BLaER1 treated with 17β-estradiol and CSF1 and Interleukin-3, amounts not matched to agents 10 nM and 100 nM (cell line): Measurements from ENCODE around the gene PM20D2.

Source experiments
- H3K27ac ChIP-seq, 11 experiments: shearing (Covaris generic); formaldehyde crosslinking; 2 replicates each; pipeline ENCODE4 v1.8.1; 2022
- H3K27me3 ChIP-seq, 11 experiments: shearing (Covaris generic); formaldehyde crosslinking; 2 replicates each; pipeline ENCODE4 v1.8.1; 2022
- H3K36me3 ChIP-seq, 11 experiments: shearing (Covaris generic); formaldehyde crosslinking; 2 replicates each; pipeline ENCODE4 v1.8.1; 2022
- H3K4me1 ChIP-seq, 10 experiments: shearing (Covaris generic); formaldehyde crosslinking; 2 replicates each; pipeline ENCODE4 v1.8.1; 2022
- H3K4me2 ChIP-seq, 11 experiments: shearing (Covaris generic); formaldehyde crosslinking; 2 replicates each; pipeline ENCODE4 v1.8.1; 2022
- H3K4me3 ChIP-seq, 10 experiments: shearing (Covaris generic); formaldehyde crosslinking; 2 replicates each; pipeline ENCODE4 v1.8.1; 2022
- H3K9ac ChIP-seq, 11 experiments: shearing (Covaris generic); formaldehyde crosslinking; 2 replicates each; pipeline ENCODE4 v1.8.1; 2022
- H3K9me3 ChIP-seq, 11 experiments: shearing (Covaris generic); formaldehyde crosslinking; replicated peaks in 1 of 11; 2 replicates each; pipeline ENCODE4 v1.8.1; 2022
- H4K20me1 ChIP-seq, 11 experiments: shearing (Covaris generic); formaldehyde crosslinking; 2 replicates each; pipeline ENCODE4 v1.8.1; 2022
- Cebpa-rat ChIP-seq, 11 experiments: shearing (Covaris generic); IDR thresholded peaks; 2 replicates each; pipeline ENCODE4 v1.8.1; 2022

The PM20D2 gene

DNA sequence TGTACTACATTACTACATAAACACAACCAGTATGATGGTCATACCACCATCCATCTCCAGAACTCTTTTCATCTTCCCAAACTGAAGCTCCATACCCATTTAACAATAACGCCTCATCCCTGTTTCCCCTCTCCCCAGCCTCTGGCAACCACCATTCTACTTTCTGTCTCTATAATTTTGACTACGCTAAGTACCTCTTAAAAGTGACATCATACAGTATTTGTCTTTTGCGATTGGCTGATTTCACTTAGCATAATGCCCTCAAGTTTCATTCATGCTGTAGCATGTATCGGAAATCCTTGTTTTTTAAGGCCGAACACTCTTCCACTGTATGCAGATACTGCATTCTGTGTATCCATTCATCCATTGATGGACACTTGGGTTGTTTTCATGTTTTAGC lies 41.6 kb downstream of the PM20D2 start:
- Histone ChIP-seq H3K27ac (no peak overlapping the region), H3K9ac (no peak overlapping the region), H3K4me3 (no peak overlapping the region), H4K20me1 (no peaks in the 10 kb centered on the region), H3K9me3 (no peaks in the 10 kb centered on the region), H3K4me1 (no peaks in the 10 kb centered on the region), H3K27me3 (no peaks in the 10 kb centered on the region), H3K4me2 (no peak overlapping the region), H3K36me3 (no peaks in the 10 kb centered on the region)
- TF ChIP-seq Cebpa-rat (IDR thresholded peaks at IDR 0.05), result no peak

GRCh38 chr6:89190741-89191140 lies 44.9 kb downstream of the PM20D2 start:
- Histone ChIP-seq H3K4me2 (no peak overlapping the region), H3K27ac (no peak overlapping the region), H3K9ac (no peak overlapping the region), H3K36me3 (no peaks in the 10 kb centered on the region), H3K27me3 (no peaks in the 10 kb centered on the region), H3K9me3 (peaks cover 15 to 24% (median 20%) of the 10 kb centered on the region in 11 experiments; a peak in 21 of 22 replicates), H3K4me1 (no peaks in the 10 kb centered on the region), H4K20me1 (no peaks in the 10 kb centered on the region), H3K4me3 (no peak overlapping the region)
- TF ChIP-seq Cebpa-rat (IDR thresholded peaks at IDR 0.05), result no peak

GRCh38 chr6:89194559-89194958 lies 48.7 kb downstream of the PM20D2 start:
- Histone ChIP-seq H3K36me3 (no peaks in the 10 kb centered on the region), H4K20me1 (no peaks in the 10 kb centered on the region), H3K9me3 (peaks cover 15 to 25% (median 20%) of the 10 kb centered on the region in 11 experiments; a peak in 21 of 22 replicates), H3K4me1 (no peaks in the 10 kb centered on the region), H3K4me3 (no peak overlapping the region), H3K27ac (no peak overlapping the region), H3K4me2 (no peak overlapping the region), H3K9ac (no peak overlapping the region), H3K27me3 (no peaks in the 10 kb centered on the region)
- TF ChIP-seq Cebpa-rat (IDR thresholded peaks at IDR 0.05), result no peak

GRCh38 chr6:89197141-89197540 lies 51.3 kb downstream of the PM20D2 start:
- no peaks in the 10 kb centered on the region for H3K36me3 ChIP-seq
- H3K27ac ChIP-seq, result no peak overlapping the region
- H3K27me3 ChIP-seq, result no peaks in the 10 kb centered on the region
- no peaks in the 10 kb centered on the region for H3K4me1 ChIP-seq
- no peaks in the 10 kb centered on the region for H4K20me1 ChIP-seq
- no peak overlapping the region for H3K9ac ChIP-seq
- no peak for TF ChIP-seq Cebpa-rat (IDR thresholded peaks at IDR 0.05)
- no peak overlapping the region for H3K4me3 ChIP-seq
- H3K9me3 ChIP-seq, result peaks cover 15 to 25% (median 20%) of the 10 kb centered on the region in 11 experiments; a peak in 21 of 22 replicates
- H3K4me2 ChIP-seq, result no peak overlapping the region

GRCh38 chr6:89198235-89198634 lies 52.4 kb downstream of the PM20D2 start:
- Histone ChIP-seq H3K36me3 (no peaks in the 10 kb centered on the region), H3K4me3 (no peak overlapping the region), H3K4me1 (no peaks in the 10 kb centered on the region), H3K4me2 (no peak overlapping the region), H4K20me1 (no peaks in the 10 kb centered on the region), H3K9me3 (peaks cover 15 to 25% (median 20%) of the 10 kb centered on the region in 11 experiments; a peak in 21 of 22 replicates), H3K27me3 (no peaks in the 10 kb centered on the region), H3K27ac (no peak overlapping the region), H3K9ac (no peak overlapping the region)
- no peak for TF ChIP-seq Cebpa-rat (IDR thresholded peaks at IDR 0.05)

DNA sequence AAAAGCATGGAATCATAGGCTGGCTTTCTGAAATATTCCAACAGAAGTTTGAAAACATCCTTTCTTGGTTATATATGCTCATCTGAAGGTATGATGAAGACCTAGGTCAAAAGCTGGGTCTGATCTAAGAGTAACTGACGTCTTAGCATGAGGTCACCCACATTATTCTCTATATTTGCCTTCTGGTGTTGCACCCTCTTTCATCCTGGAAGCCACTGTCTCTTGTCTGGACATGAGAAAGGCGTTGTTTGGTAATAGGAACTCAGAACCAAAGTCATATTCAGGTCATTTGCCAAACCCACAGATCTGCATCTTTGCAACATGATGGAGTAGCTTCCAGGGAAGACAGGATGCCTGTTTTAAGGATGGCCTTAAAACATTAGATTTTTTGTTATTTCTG lies 53.7 kb downstream of the PM20D2 start:
- Histone ChIP-seq H3K27ac (no peak overlapping the region), H3K27me3 (no peaks in the 10 kb centered on the region), H3K9me3 (peaks cover 9 to 13% (median 10%) of the 10 kb centered on the region in 11 experiments; a peak in 21 of 22 replicates), H3K4me2 (no peak overlapping the region), H4K20me1 (no peaks in the 10 kb centered on the region), H3K4me3 (no peak overlapping the region), H3K4me1 (no peaks in the 10 kb centered on the region), H3K36me3 (no peaks in the 10 kb centered on the region), H3K9ac (no peak overlapping the region)
- TF ChIP-seq Cebpa-rat (IDR thresholded peaks at IDR 0.05), result no peak

GRCh38 chr6:89200706-89201215 lies 54.9 kb downstream of the PM20D2 start:
- Histone ChIP-seq H4K20me1 (no peaks in the 10 kb centered on the region), H3K4me2 (no peak overlapping the region), H3K9ac (no peak overlapping the region), H3K9me3 (peaks cover 0 to 2% (median 0%) of the 10 kb centered on the region in 11 experiments; a peak in 1 of 22 replicates), H3K36me3 (no peaks in the 10 kb centered on the region), H3K27me3 (no peaks in the 10 kb centered on the region), H3K4me1 (no peaks in the 10 kb centered on the region), H3K4me3 (no peak overlapping the region), H3K27ac (no peak overlapping the region)
- TF ChIP-seq Cebpa-rat (IDR thresholded peaks at IDR 0.05), result no peak

DNA sequence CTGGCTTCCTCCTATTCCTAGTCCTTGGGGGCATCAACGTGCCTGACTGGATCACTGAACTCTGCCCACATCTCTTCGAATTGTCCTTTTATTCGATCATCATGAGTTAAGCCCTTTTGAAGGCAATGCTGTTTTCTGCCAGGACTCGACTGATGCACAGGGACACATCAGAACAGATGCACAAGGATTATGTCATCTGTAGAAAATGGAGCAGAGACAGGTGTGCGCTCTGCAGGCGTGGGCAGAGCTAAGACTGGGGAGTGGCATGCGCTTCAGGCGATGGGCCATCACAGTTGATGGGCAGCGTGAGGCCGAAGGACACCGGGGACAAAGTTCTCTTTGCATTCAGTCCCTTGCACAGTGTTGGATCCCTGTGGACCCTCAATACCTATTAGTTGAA lies 58.2 kb downstream of the PM20D2 start:
- no peak for TF ChIP-seq Cebpa-rat (IDR thresholded peaks at IDR 0.05)
- no peaks in the 10 kb centered on the region for H3K27me3 ChIP-seq
- no peak overlapping the region for H3K9ac ChIP-seq
- H3K4me2 ChIP-seq, result no peak overlapping the region
- H4K20me1 ChIP-seq, result no peaks in the 10 kb centered on the region
- H3K27ac ChIP-seq, result no peak overlapping the region
- H3K4me1 ChIP-seq, result no peaks in the 10 kb centered on the region
- H3K4me3 ChIP-seq, result no peak overlapping the region
- H3K9me3 ChIP-seq, result no peaks in the 10 kb centered on the region
- no peaks in the 10 kb centered on the region for H3K36me3 ChIP-seq

GRCh38 chr6:89205819-89206218 lies 60.0 kb downstream of the PM20D2 start:
- Histone ChIP-seq H3K9me3 (no peaks in the 10 kb centered on the region), H3K4me1 (no peaks in the 10 kb centered on the region), H3K4me2 (no peak overlapping the region), H3K27me3 (no peaks in the 10 kb centered on the region), H3K4me3 (no peak overlapping the region), H4K20me1 (no peaks in the 10 kb centered on the region), H3K9ac (no peak overlapping the region), H3K27ac (no peak overlapping the region), H3K36me3 (no peaks in the 10 kb centered on the region)
- TF ChIP-seq Cebpa-rat (IDR thresholded peaks at IDR 0.05), result no peak

GRCh38 chr6:89208551-89208950 lies 62.7 kb downstream of the PM20D2 start:
- Histone ChIP-seq H3K4me1 (no peaks in the 10 kb centered on the region), H3K4me2 (no peak overlapping the region), H3K36me3 (no peaks in the 10 kb centered on the region), H3K27me3 (no peaks in the 10 kb centered on the region), H3K27ac (no peak overlapping the region), H4K20me1 (no peaks in the 10 kb centered on the region), H3K9me3 (no peaks in the 10 kb centered on the region), H3K9ac (no peak overlapping the region), H3K4me3 (no peak overlapping the region)
- TF ChIP-seq Cebpa-rat (IDR thresholded peaks at IDR 0.05), result no peak
